Measurements from ENCODE around the gene CRK. TPM values are rescaled to one million over a fixed set of nuclear protein-coding genes. Genes with fewer than 3 reads are reported as not detected.

The CRK gene
- total RNA-seq, 1 donor from 2014 or later: 57.5 TPM

DNA sequence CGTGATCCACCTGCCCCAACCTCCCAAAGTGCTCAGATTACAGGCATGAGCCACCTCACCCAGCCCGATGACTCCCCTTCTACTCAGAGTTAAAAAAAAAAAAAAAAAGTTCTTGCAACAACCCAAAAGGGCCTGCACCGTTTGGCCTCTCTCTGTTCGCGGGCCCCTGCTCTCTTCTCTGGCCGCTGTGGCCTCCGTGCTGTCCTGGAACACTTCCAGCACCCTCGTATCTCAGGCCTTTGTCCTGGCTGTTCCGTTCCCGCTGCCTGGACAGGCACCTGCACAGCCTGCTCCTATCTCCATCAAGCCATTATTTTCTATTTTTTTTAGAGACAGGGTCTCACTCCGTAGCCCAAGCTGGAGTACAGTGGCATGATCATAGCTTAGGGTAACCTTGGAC lies 25.7 kb upstream of the CRK start:
- H3K27ac ChIP-seq: no peak overlapping the region
- TF ChIP-seq, protein P1, sequence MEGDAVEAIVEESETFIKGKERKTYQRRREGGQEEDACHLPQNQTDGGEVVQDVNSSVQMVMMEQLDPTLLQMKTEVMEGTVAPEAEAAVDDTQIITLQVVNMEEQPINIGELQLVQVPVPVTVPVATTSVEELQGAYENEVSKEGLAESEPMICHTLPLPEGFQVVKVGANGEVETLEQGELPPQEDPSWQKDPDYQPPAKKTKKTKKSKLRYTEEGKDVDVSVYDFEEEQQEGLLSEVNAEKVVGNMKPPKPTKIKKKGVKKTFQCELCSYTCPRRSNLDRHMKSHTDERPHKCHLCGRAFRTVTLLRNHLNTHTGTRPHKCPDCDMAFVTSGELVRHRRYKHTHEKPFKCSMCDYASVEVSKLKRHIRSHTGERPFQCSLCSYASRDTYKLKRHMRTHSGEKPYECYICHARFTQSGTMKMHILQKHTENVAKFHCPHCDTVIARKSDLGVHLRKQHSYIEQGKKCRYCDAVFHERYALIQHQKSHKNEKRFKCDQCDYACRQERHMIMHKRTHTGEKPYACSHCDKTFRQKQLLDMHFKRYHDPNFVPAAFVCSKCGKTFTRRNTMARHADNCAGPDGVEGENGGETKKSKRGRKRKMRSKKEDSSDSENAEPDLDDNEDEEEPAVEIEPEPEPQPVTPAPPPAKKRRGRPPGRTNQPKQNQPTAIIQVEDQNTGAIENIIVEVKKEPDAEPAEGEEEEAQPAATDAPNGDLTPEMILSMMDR (IDR thresholded peaks at IDR 0.05): no peak
- TF ChIP-seq POLR2A (IDR thresholded peaks at IDR 0.05): no peak
- no peak for TF ChIP-seq POLR2AphosphoS5 (IDR thresholded peaks at IDR 0.05; ENCODE audit: insufficient read depth in 1 of 2, low read depth in 1 of 2)
- DNase-seq (ENCODE audit: extremely low spot score in 2 of 2): no peak
- H3K36me3 ChIP-seq: peaks cover 3 to 61% of the 10 kb centered on the region in 2 donors
- no peaks in the 10 kb centered on the region for H3K27me3 ChIP-seq
- intact Hi-C loops (cut with DNase I): no loop called here
- H3K9me3 ChIP-seq: no peaks in the 10 kb centered on the region
- H3K4me3 ChIP-seq: no peak overlapping the region
- H3K4me1 ChIP-seq: peaks cover 32% of the 10 kb centered on the region

GRCh38 chr17:1480747-1481465 lies 24.9 kb upstream of the CRK start:
- intact Hi-C loops (cut with DNase I): no loop called here
- no peak for DNase-seq (ENCODE audit: extremely low spot score in 2 of 2)
- no peak overlapping the region for H3K27ac ChIP-seq
- peaks cover 3 to 69% of the 10 kb centered on the region in 2 donors for H3K36me3 ChIP-seq
- TF ChIP-seq, protein P1 (IDR thresholded peaks at IDR 0.05): no peak
- no peak for TF ChIP-seq POLR2A (IDR thresholded peaks at IDR 0.05)
- TF ChIP-seq POLR2AphosphoS5 (IDR thresholded peaks at IDR 0.05; ENCODE audit: insufficient read depth in 1 of 2, low read depth in 1 of 2): no peak
- H3K27me3 ChIP-seq: no peaks in the 10 kb centered on the region
- H3K4me1 ChIP-seq: peaks cover 25% of the 10 kb centered on the region
- no peak overlapping the region for H3K4me3 ChIP-seq
- H3K9me3 ChIP-seq: no peaks in the 10 kb centered on the region

DNA sequence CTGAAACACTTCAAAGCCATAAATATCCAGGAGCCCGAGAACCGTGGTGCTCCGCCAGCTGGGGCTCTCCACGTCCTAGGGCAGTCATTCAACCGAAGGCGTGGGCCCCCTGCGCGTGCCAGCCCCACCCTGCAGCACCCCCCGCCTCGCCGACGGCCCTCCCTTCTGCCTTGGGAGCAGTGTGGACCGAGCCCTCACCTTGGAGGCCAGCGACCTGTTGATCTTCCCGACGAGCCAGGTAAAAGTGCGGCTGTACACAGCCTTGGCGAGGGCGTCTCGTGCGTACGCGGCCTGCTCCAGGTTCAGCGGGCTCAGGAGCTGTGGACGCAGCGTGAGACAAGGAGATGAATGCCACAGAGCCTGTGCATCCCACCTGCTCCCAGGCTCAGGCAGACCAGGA lies 22.4 kb upstream of the CRK start:
- no peaks in the 10 kb centered on the region for H3K27me3 ChIP-seq
- H3K36me3 ChIP-seq: peaks cover 3 to 74% of the 10 kb centered on the region in 2 donors
- DNase-seq (ENCODE audit: extremely low spot score in 2 of 2): no peak
- H3K4me3 ChIP-seq: no peak overlapping the region
- H3K27ac ChIP-seq: no peak overlapping the region
- peaks cover 8% of the 10 kb centered on the region for H3K4me1 ChIP-seq
- intact Hi-C loops (cut with DNase I): no loop called here
- TF ChIP-seq, protein P1 (IDR thresholded peaks at IDR 0.05): no peak
- TF ChIP-seq POLR2AphosphoS5 (IDR thresholded peaks at IDR 0.05; ENCODE audit: insufficient read depth in 1 of 2, low read depth in 1 of 2): no peak
- no peaks in the 10 kb centered on the region for H3K9me3 ChIP-seq

DNA sequence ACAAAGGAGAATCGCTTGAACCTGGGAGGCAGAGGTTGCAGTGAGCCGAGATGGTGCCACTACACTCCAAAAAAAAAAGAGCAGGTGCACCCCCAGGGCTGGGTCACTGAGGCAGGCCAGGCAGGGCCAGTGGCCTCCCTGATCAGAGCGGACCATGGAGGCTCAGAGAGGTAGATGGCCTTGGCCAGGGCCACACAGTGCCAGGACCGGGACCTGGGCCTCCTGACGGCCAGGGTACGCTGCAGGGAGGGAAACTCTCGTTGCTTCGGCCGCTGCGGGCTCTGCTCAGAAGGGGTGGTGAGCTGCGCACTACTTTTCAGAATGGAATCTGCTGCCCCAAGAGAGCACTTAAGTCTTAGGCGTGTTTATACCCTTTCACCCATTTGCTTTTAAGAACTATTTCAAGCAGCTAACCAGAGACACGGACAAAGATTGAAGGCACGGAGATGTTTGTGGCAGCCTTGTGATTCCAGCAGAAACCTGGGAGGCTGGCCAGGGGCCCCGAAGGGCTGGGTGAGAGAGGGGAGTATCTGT lies 19.4 kb upstream of the CRK start:
- H3K27ac ChIP-seq: no peak overlapping the region
- DNase-seq (ENCODE audit: extremely low spot score in 2 of 2): no peak
- no peaks in the 10 kb centered on the region for H3K9me3 ChIP-seq
- intact Hi-C loops (cut with DNase I): no loop called here
- no peak overlapping the region for H3K4me3 ChIP-seq
- H3K27me3 ChIP-seq: no peaks in the 10 kb centered on the region
- H3K36me3 ChIP-seq: peaks cover 3 to 73% of the 10 kb centered on the region in 2 donors
- no peaks in the 10 kb centered on the region for H3K4me1 ChIP-seq
- TF ChIP-seq POLR2A (IDR thresholded peaks at IDR 0.05) (no peak), POLR2AphosphoS5 (IDR thresholded peaks at IDR 0.05; ENCODE audit: insufficient read depth in 1 of 2, low read depth in 1 of 2) (no peak)
- TF ChIP-seq, protein P1 (IDR thresholded peaks at IDR 0.05): no peak
